Stimulated activated naive CD8-positive, alpha-beta T cell treated with anti-CD3 and anti-CD28 coated beads, Interleukin-15, Interleukin-2, amounts not matched to agents 100 ng/mL and 50 ng/mL, for 24 hours (primary cell): ENCODE data around the gene CNST.

Experiments used
- H3K27ac Mint-ChIP-seq: one replicate; pipeline ENCODE4 v1.8.0; 2021; ENCODE audit warnings: mild to moderate bottlenecking, mixed read lengths
- H3K27me3 Mint-ChIP-seq: one replicate; pipeline ENCODE4 v1.8.0; 2021; ENCODE audit warnings: mixed read lengths
- H3K36me3 Mint-ChIP-seq: one replicate; pipeline ENCODE4 v1.8.0; 2021; ENCODE audit warnings: low read depth, mixed read lengths
- H3K4me1 Mint-ChIP-seq: one replicate; pipeline ENCODE4 v1.8.0; 2021; ENCODE audit warnings: low read depth, mixed read lengths
- H3K4me3 Mint-ChIP-seq: one replicate; pipeline ENCODE4 v1.8.0; 2021; ENCODE audit warnings: mild to moderate bottlenecking, mixed read lengths
- H3K9me3 Mint-ChIP-seq: one replicate; pipeline ENCODE4 v1.8.0; 2021; ENCODE audit warnings: mixed read lengths

The CNST gene

DNA sequence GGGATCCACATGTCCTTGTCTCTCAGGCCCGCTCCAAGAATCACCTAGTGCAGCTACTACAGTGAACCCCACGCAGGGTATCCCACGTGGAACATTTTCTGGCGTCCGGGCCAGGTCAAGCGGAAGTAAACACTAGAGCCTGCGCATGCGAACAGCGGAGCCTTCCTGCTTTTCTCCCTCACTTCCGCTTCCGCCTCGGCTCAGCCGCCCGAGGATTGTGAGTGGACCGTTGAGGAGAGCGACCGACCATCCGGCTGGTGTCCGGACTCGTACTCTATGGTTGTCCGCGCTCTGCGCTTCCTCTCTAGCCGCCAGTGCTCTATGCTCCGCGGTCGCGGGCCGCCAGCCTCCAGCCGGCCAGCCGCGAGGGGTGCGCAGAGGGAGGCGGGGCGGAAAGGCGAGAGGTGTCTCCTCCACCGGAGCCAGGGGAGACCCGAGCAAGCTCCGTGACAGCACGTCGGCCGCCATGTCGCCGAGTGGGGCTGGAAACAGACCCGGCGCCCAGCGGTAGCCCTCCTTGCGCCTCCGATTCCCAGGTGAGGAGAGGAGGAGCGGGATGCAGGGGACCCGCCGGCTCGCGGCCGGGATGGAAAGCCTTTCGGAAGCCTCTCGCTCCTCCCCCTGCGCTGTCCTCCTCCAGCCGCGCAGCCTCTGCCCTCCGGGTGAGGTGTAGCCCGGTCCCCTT lies at the start of gene CNST, which contains the start of gene TFB2M:
CNST (plus strand) TSS at position 329 of the 685 bp plus-strand sequence. CDS start 25,107 bp downstream, outside the sequence.
TFB2M (minus strand) TSS at position 134 of the 685 bp plus-strand sequence; CDS start at position 11, 123 bp downstream.
- H3K4me1 Mint-ChIP-seq = peaks cover 52% of the 10 kb centered on the region
- peak within 1 kb of the TSS; percentile 97 for H3K27ac Mint-ChIP-seq
- peaks cover 24% of the 10 kb centered on the region for H3K36me3 Mint-ChIP-seq
- no peaks in the 10 kb centered on the region for H3K27me3 Mint-ChIP-seq
- H3K9me3 Mint-ChIP-seq = no peaks in the 10 kb centered on the region
- peak within 1 kb of the TSS; percentile 99 for H3K4me3 Mint-ChIP-seq

DNA sequence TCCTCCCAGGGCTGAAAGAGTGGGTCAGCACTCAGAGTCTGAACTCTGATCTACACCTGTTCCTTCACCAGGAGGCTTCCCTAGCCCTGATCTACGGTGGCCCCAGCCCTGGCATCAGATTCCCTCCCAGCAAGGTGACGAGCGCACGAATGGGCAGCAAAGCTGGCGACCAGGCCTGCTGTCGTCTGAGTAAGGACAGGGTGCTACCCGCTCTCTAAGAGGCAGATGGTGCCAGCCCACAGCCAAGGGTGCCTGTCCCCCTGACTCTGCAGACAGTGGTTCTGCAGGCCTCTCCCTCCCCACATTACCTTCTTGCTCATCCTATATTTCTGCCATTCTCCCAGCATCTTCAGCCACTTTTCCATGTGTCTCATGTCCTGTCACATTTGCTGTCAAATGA lies 48.9 kb upstream of the CNST start:
- Mint-ChIP-seq H3K27me3 (no peaks in the 10 kb centered on the region), H3K4me1 (peaks cover 5% of the 10 kb centered on the region), H3K36me3 (peaks cover 6% of the 10 kb centered on the region), H3K4me3 (no peak overlapping the region), H3K27ac (no peak overlapping the region), H3K9me3 (peaks cover 10% of the 10 kb centered on the region)

DNA sequence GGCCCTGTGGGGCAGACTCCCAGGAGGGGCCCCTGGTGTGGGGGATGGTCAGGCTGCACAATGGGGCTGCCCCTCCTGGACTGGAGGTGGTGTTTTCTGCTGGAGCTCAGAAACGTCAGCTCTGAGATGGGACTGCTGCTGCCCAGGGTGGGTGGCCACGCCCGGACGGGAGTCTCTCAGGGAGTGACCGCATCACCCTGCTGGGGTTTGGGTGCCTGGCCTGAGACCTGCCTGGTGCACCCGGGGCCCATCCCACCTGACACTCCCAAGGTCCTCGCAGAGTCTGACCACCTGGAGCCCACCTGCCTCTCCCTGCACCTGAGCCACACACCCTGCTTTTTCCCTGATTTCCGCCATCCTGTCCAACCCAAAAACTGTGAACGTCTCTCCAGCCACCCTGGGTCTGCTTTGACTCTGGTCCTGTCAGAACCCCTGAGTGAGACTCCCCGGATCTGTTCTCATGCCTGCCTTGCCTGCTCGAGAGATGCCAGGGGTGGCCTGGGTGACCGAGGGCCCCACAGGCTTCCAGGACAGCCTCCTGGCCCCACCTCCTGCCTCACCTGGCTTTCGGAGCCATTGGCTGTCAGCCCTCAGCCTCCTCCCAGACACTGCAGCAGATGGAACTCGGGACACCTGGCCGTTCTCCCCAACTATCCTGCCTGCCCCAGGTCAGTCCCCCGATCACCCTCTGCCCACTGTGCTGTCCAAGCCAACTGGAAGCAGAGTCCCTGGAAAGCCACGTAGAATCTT lies 47.6 kb upstream of the CNST start:
- peaks cover 5% of the 10 kb centered on the region for H3K4me1 Mint-ChIP-seq
- H3K27ac Mint-ChIP-seq = no peak overlapping the region
- H3K27me3 Mint-ChIP-seq = no peaks in the 10 kb centered on the region
- H3K9me3 Mint-ChIP-seq = peaks cover 10% of the 10 kb centered on the region
- peaks cover 6% of the 10 kb centered on the region for H3K36me3 Mint-ChIP-seq
- no peak overlapping the region for H3K4me3 Mint-ChIP-seq

GRCh38 chr1:246519514-246519913 lies 46.7 kb upstream of the CNST start:
- peaks cover 6% of the 10 kb centered on the region for H3K36me3 Mint-ChIP-seq
- H3K4me3 Mint-ChIP-seq = no peak overlapping the region
- no peak overlapping the region for H3K27ac Mint-ChIP-seq
- H3K27me3 Mint-ChIP-seq = no peaks in the 10 kb centered on the region
- peaks cover 5% of the 10 kb centered on the region for H3K9me3 Mint-ChIP-seq
- H3K4me1 Mint-ChIP-seq = peaks cover under 1% of the 10 kb centered on the region

- peaks cover 2% of the 10 kb centered on the region for H3K27me3 Mint-ChIP-seq
- no peak overlapping the region for H3K27ac Mint-ChIP-seq
- no peak overlapping the region for H3K4me3 Mint-ChIP-seq
- H3K4me1 Mint-ChIP-seq = peaks cover 6% of the 10 kb centered on the region
- no peaks in the 10 kb centered on the region for H3K36me3 Mint-ChIP-seq
- peaks cover 6% of the 10 kb centered on the region for H3K9me3 Mint-ChIP-seq
Observed at GRCh38 chr1:246526380-246526779, 39.9 kb upstream of the CNST start.

DNA sequence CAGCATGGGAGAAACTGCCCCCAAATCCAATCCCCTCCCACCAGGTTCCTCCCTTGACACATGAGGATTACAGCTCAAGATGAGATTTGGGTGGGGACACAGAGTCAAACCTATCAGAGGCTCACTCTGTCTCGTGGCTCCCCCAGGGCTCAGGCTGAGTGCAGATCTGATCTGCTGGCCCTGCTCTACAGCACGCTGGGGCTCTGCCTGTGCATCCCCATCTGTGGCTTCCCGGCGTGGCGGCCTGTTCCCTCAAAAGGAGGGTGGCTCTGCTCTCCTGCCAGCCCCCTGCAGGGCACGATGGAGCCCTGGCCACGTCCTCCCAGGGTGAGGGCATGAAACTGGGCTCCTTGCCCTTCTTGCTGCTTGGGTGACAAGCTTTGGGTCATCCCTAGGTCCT lies 39.3 kb upstream of the CNST start:
- H3K4me3 Mint-ChIP-seq = no peak overlapping the region
- H3K4me1 Mint-ChIP-seq = peaks cover 6% of the 10 kb centered on the region
- H3K27me3 Mint-ChIP-seq = peaks cover 3% of the 10 kb centered on the region
- peaks cover 9% of the 10 kb centered on the region for H3K9me3 Mint-ChIP-seq
- H3K27ac Mint-ChIP-seq = peak overlapping the region; percentile 41
- H3K36me3 Mint-ChIP-seq = no peaks in the 10 kb centered on the region

GRCh38 chr1:246527402-246528088 lies 38.7 kb upstream of the CNST start:
- H3K36me3 Mint-ChIP-seq = no peaks in the 10 kb centered on the region
- H3K9me3 Mint-ChIP-seq = peaks cover 9% of the 10 kb centered on the region
- peaks cover 3% of the 10 kb centered on the region for H3K27me3 Mint-ChIP-seq
- H3K4me1 Mint-ChIP-seq = peaks cover 6% of the 10 kb centered on the region
- no peak overlapping the region for H3K4me3 Mint-ChIP-seq
- H3K27ac Mint-ChIP-seq = peak overlapping the region; percentile 41

DNA sequence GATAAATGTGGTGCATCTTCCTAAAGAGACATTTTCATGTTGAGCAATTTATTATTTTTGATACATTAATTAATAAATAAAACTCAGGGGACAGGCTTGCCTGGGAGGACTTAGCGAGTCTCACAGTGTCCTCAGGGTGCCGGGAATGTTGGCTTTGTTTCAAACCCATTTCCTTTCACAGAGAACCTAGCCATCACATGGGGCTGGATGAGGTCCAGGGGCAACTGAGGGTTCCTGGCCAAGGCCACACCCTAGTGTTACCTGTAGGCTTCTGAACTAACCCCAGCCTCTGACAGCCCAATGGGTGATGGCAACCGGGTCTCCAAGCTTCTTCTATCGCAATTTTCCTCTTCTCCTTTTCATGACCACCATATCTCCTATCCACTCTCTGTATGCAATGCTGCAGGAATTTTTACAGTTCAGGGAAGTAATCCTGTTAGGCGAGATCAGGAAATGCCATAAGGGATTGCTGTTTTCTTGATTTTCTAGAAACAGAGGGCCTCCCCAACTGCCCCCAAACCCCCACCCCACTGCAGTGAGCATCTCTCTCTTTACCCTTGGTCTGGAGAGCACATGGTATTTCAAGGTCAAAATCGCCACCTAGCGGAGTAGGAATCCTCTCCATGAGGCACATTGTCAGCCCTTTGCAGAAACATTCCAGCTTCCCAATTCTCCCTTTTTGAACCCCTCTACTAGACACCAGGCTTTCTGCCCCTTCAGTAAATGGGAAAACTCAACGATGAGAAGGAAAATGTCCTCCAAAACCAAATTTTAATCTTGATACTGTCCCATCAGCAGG lies 37.1 kb upstream of the CNST start:
- Mint-ChIP-seq H3K27me3 (peaks cover 3% of the 10 kb centered on the region), H3K36me3 (no peaks in the 10 kb centered on the region), H3K9me3 (peaks cover 9% of the 10 kb centered on the region), H3K4me1 (peaks cover 6% of the 10 kb centered on the region), H3K27ac (no peak overlapping the region), H3K4me3 (no peak overlapping the region)

- Mint-ChIP-seq H3K4me3 (no peak overlapping the region), H3K4me1 (peaks cover 6% of the 10 kb centered on the region), H3K27me3 (peaks cover 3% of the 10 kb centered on the region), H3K9me3 (peaks cover 9% of the 10 kb centered on the region), H3K36me3 (no peaks in the 10 kb centered on the region), H3K27ac (no peak overlapping the region)
Observed at GRCh38 chr1:246530482-246530881, 35.8 kb upstream of the CNST start.

DNA sequence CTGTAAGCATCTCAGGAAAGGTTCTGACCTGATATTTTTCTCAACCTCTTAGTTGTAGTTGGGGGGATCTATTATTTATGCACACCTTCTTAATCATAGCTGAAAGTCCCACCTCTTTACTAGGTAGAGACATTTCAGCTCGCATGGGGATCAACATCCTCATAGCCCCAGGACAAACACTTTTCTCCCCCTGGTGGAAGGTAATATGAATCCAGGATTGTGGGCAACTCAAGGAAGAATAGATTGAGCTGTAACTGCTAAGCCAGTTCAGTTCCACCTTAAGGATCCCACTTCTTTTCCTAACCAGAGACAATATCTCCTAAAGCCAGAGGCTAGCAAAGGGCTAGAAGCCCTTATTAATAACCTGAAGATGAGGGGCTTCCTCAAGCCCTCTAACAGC lies 33.7 kb upstream of the CNST start:
- Mint-ChIP-seq H3K27ac (no peak overlapping the region), H3K27me3 (peaks cover 3% of the 10 kb centered on the region), H3K4me1 (peaks cover under 1% of the 10 kb centered on the region), H3K4me3 (no peak overlapping the region), H3K36me3 (no peaks in the 10 kb centered on the region), H3K9me3 (peaks cover 9% of the 10 kb centered on the region)

- peaks cover under 1% of the 10 kb centered on the region for H3K36me3 Mint-ChIP-seq
- H3K27me3 Mint-ChIP-seq = peaks cover 3% of the 10 kb centered on the region
- peaks cover 9% of the 10 kb centered on the region for H3K9me3 Mint-ChIP-seq
- no peak overlapping the region for H3K4me3 Mint-ChIP-seq
- H3K4me1 Mint-ChIP-seq = no peaks in the 10 kb centered on the region
- no peak overlapping the region for H3K27ac Mint-ChIP-seq
Observed at GRCh38 chr1:246533371-246533905, 32.8 kb upstream of the CNST start.

DNA sequence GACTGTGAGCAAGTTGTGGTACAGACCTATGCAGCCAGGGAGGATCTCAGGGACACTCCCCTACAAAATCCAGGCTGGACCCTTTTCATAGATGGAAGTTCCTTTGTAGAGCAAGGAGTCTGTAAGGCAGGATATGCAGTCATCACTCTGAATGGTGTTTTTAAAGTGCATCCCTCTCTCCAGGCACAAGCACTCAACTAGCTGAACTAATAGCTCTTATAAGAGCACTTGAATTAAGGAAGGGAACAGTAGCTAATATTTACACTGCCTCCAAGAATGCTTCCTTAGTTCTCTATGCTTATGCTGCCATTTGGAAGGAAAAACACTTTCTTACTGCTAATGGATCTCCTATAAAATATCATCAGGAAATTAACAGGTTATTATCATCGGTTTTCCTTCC lies 32.1 kb upstream of the CNST start:
- Mint-ChIP-seq H3K4me1 (no peaks in the 10 kb centered on the region), H3K27ac (no peak overlapping the region), H3K27me3 (peaks cover 3% of the 10 kb centered on the region), H3K36me3 (peaks cover 7% of the 10 kb centered on the region), H3K4me3 (no peak overlapping the region), H3K9me3 (peaks cover 9% of the 10 kb centered on the region)

- Mint-ChIP-seq H3K36me3 (peaks cover 20% of the 10 kb centered on the region), H3K4me1 (no peaks in the 10 kb centered on the region), H3K27me3 (no peaks in the 10 kb centered on the region), H3K27ac (no peak overlapping the region), H3K4me3 (no peak overlapping the region), H3K9me3 (no peaks in the 10 kb centered on the region)
Observed at GRCh38 chr1:246537441-246537840, 28.8 kb upstream of the CNST start.

DNA sequence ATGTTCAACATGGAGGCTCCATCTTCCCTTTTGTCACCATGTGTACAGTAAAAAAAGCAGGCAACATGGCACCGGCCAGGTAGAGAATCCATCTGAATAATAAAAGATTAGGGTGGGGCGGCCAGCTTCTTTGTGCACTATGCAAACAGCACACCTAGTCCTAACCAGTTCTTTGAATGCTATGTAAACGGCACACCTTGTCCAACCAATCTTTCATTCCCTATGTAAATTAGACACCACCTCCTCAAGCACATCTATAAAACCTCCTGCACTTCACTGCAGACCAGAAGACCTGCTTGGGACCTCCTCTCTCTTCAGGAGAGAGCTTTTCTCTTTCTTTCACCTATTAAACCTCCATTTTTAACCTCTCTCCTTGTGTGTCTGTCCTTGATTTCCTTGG lies 28.4 kb upstream of the CNST start:
- Mint-ChIP-seq H3K27ac (no peak overlapping the region), H3K4me1 (no peaks in the 10 kb centered on the region), H3K9me3 (no peaks in the 10 kb centered on the region), H3K36me3 (peaks cover 20% of the 10 kb centered on the region), H3K27me3 (no peaks in the 10 kb centered on the region), H3K4me3 (no peak overlapping the region)
